Inflammatory macrophage (primary cell): Measurements from ENCODE around the gene FIZ1.

Source experiments
- DNase-seq, 2 donors: peaks; one replicate each; pipeline ENCODE4 v3.0.0-alpha.2; 2020 to 2022
- total RNA-seq, 18 experiments: gene quantifications; one replicate each; lab custom pipeline; 2026; ENCODE audit warnings: mixed read lengths in 6 of 18, inconsistent platforms in 2 of 18; lab: John Stamatoyannopoulos, UW

FIZ1 gene, protein sequence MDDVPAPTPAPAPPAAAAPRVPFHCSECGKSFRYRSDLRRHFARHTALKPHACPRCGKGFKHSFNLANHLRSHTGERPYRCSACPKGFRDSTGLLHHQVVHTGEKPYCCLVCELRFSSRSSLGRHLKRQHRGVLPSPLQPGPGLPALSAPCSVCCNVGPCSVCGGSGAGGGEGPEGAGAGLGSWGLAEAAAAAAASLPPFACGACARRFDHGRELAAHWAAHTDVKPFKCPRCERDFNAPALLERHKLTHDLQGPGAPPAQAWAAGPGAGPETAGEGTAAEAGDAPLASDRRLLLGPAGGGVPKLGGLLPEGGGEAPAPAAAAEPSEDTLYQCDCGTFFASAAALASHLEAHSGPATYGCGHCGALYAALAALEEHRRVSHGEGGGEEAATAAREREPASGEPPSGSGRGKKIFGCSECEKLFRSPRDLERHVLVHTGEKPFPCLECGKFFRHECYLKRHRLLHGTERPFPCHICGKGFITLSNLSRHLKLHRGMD
- 1.8 to 6.5 (median 4.1) reads per million in 18 experiments for total RNA-seq

GRCh38 chr19:55599468-55599841, at the start of gene FIZ1:
TSS of gene FIZ1 (minus strand) at chr19:55599517. CDS start at chr19:55597865, 1,652 bp downstream.
- DNase-seq = peak; percentile 97 to 99

DNA sequence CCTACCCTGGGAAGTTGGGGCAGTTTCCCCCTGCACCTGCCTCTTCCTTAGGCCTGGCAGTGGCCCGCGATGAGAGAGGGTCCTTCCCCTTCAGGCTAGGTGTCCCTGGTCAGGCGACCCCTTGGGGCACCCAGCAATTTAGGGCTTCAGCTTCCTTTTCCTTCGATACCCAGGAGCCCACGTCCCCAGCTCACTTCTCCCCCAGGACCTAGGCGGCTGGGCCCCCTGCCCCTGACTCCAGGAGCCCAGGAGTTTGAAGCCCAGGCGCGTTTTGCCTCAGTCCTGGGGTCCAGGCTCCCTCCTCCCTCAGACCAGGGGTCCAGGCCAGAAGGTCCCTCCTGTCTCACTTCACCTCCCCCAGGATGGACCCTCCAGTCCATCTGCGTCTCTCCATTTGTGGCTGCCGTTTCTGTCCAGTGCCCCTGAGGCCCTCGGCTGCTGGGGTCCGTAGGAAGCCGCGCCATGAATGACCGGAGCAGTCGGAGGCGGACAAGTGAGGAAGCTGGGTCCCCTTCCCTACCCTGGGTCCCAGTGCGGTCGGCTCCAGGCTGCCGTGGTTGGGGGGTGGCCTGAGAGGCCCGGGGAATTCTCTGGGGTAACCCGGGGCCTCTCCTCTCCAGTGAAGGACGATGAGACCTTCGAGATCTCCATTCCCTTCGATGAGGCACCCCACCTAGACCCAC, 49.4 kb upstream of the FIZ1 start:
- no peak for DNase-seq

GRCh38 chr19:55647732-55648584, 48.6 kb upstream of the FIZ1 start, which contains the start of gene CCDC106:
TSS of gene CCDC106 (plus strand) at chr19:55648212. CDS start at chr19:55649047, 835 bp downstream.
- DNase-seq = peak; percentile 49 to 58

- DNase-seq = no peak
Observed at GRCh38 chr19:55646889-55647731, 47.8 kb upstream of the FIZ1 start.

GRCh38 chr19:55645512-55645881, 46.2 kb upstream of the FIZ1 start:
- no peak for DNase-seq

- DNase-seq = no peak
Observed at GRCh38 chr19:55644842-55645511, 45.7 kb upstream of the FIZ1 start.

DNA sequence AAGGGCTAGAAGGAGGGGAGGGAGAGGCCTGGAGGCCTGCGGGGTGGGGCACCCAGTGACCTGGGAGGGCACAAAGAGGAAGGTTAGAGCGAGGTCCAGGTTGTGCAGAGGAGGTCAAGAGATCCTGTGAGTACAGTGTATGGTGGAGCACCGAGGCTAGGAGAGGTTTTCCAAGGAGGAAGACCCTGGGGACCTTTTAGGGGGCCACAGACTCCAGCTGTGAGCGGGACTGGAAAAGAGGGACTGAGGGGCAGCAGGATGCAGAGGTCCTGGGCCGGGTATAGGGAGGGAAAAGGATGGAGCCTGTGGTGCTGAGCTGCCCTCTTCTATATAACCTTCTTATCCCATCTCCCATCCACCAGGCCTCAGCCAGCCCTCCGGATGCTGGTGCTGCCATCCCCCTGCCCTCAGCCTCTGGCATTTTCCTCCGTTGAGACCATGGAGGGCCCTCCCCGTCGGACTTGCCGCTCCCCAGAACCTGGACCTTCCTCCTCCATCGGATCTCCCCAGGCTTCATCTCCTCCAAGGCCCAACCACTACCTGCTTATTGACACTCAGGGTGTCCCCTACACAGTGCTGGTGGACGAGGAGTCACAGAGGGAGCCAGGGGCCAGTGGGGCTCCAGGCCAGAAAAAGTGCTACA, 45.0 kb upstream of the FIZ1 start:
- no peak for DNase-seq

- no peak for DNase-seq
Observed at GRCh38 chr19:55643887-55644176, 44.5 kb upstream of the FIZ1 start.

DNA sequence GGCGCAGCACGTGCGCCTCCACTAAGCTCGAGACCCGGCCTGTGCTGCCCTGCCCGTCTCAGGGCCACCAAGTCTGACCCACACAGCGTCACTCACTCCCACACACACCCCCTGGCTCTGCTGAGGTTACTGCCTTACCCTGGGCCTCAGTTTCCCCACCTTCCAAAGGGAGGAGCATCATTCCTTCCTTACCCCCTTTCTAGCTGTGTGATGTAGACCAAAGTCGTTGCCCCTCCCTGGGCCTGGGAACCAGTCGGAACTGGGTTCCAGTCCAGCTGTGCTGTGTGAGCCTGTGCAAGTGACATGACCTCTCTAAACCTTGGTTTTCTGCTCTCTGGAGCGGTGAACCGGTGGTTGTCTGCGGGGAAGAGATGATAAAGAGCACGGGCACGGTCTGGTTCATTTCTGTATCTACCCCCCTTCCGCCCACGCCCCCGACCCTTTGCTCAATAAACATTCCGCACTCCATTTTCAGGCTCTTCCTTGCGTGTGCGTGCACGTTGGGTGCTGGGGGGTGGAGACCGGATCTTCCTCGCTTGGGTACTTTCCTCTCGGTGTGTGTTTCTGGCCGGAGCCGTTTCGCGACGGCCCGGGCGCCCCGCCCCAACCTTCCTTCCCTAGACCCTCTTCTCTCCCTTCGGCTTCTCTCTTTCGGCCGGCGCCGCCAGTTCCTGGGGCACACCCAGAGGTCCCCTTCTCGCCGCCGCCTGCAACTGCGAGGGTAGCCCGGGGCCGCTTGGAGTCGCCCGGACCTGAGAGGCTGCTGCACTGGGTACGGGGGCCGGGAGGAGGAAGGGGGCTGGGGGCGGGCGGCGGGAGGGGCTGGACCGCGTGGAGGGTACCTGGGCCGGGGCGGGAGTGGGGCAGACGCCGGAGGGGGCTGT, 43.9 kb upstream of the FIZ1 start, which contains the start of gene ZNF581:
Gene ZNF581, plus strand, starts transcription at position 647 of the 884 bp plus-strand sequence. CDS start 923 bp downstream, outside the sequence.
- DNase-seq = peak; percentile 77 to 81

DNA sequence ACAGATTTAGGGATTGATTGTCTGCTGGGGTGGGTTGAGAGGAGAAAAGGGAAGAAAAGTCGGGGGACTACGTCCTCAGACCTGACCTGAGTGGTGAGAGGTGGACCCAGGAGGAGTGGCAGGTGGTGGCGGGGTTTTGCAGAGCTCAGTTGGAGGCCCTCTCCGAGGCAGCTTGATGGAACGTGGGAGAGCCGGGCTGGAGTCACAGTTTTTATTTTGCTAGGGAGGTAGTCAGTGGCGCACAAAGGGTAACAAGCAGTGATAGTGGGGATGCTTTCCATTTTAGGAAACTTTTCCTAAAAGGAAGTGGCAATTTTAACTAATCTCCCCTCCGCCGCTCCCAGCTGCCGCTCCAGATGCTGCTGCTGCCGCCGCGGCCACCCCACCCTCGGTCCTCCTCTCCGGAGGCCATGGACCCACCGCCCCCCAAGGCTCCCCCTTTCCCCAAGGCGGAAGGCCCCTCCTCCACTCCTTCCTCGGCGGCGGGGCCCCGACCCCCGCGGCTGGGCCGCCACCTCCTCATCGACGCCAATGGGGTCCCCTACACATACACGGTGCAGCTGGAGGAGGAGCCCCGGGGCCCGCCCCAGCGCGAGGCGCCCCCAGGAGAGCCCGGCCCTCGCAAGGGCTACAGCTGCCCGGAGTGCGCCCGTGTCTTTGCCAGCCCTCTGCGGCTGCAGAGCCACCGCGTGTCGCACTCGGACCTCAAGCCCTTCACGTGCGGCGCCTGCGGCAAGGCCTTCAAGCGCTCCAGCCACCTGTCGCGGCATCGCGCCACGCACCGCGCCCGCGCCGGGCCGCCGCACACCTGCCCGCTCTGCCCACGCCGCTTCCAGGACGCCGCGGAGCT, 43.1 kb upstream of the FIZ1 start:
- no peak for DNase-seq

DNA sequence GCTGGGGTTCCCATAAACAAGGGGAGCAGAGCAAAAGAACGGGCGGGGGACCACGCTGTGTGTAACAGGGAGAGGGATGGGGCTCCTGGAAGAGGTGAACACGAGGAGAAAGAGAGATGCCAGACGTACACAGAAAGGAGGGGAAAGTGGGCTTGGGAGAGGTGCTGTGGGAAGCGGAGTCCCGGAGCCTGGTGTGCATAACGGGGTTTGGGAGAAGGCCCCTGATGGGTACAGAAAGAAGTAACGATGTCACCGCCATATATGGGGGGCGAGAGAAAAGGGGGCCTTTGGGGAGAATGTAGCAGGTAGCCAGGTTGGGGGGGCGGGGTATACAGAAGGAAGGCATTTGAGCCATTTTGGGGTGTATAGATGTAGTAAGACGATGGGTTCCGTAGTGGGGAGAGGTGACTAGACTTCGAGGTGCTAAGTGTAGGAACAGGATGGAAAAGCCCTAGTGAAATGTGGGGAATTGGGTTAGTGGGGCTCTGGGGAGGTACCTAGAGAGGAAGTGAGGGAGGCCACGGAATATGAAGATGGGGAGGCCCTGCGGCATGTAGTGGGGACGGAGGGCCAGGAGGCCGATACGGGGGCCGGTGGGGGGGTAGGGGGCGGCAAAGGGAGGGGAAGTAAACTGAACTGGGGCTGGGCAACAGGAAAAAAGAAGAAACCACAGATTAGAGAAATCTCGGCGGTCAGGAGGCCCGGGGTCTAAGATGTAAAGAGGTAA, 42.3 kb upstream of the FIZ1 start:
- DNase-seq = no peak

DNA sequence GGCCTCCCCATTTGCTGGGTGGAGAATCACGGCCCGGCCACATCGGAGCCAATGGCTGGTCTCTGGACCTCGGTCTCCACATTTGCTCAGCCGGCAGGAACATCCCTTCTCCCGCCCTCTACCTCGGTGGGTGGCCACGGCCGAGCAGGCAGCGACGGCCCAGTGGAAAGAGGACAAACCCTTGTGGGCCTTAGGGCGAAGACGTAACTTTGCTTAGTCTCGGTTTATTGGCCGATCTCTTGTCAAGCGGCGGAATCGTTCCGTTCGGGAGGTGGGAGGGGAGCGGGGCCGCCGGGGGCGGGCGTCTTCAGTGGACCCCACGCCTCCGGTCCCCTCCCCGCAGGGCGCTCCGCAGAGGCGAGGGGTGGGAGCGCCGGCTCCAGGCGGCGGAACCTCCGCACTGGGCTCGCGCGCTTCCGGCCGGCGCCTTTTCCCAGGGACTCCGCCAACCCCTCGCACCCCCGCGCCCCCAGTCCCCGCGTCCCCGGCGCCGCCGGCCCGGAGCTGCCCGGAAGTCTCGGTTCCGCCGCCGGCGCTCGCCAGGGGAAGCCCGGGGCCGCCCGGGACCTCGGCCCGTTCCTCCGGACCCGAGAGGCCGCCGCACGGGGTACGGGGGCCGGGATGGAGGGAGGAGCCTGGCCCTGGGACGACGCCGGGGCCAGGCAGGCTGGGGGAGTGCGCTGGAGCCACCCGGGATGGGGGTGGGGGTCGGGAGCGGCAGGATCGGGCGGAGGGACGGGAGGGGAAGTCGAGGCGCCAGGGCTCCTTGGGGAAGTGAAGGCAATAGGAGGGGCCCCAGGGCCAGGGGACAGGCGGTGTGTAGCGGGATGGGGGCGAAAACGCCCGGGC, 41.5 kb upstream of the FIZ1 start, which contains the start of gene ZNF580:
Gene ZNF580, plus strand, starts transcription at position 426 of the 849 bp plus-strand sequence. CDS start 1,507 bp downstream, outside the sequence.
- peak; percentile 39 to 55 for DNase-seq

DNA sequence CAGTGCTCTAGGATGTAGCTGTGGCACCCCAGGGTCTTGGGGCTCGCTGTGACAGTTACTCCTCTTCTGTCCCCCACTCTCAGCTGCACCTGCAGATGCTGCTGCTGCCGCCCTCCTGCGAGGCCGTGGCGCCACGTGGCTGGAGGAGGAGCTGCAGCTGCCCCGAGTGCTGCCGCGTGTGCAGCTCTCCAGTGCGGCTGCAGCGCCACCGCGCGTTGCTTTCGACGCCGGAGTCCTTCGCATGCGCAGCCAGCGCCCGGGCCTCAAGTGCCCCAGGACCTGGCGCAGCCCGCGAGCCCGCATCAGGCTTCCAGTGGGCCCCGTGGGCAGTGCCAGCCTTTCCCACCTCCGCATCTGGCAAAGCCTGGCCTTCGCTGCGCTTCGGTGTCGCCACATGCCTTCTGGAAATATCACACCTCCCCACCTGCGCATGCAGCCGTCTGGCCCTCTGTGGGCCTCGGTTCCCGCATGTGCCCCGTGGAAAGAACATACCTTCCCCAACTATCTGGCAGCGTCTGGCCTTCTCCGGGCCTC, 40.8 kb upstream of the FIZ1 start:
- DNase-seq = peak; percentile 50 to 65

DNA sequence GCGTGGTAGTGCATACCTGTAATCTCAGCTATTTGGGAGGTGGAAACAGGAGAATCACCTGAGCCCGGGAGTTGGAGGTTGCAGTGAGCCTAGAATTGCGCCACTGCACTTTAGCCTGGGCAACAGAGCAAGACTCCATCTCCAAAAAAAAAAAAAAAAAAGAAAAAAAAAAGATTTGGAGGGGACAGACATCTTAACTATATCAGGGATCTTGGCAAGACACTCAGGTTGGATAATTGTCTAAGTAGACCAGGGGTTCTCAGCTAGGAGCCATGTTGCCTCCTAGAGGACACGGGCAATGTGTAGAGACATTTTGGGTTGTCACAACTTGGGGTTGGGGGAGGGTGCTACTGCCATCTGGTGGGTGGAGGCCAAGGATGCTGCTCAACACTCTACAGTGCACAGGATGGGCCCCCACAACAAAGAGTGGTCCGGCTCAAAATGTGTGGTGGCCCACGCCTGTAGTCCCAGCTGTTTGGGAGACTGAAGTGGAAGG, 39.6 kb upstream of the FIZ1 start:
- DNase-seq = peak; percentile 63

- DNase-seq = no peak
Observed at GRCh38 chr19:55637534-55637933, 38.2 kb upstream of the FIZ1 start.

- DNase-seq = no peak
Observed at GRCh38 chr19:55636723-55637122, 37.4 kb upstream of the FIZ1 start.
